PFSK-1 (cell line): ENCODE results near the gene LMO3.

Experiments
- FOXP2 ChIP-seq: optimal IDR thresholded peaks from 2 replicates; pipeline ENCODE3; 2011; ENCODE audit warnings: borderline replicate concordance, control low read depth, inconsistent platforms; ENCODE audit not compliant: insufficient read depth; ENCODE audit errors: extremely low read length, extremely low read depth
- POLR2AphosphoS5 ChIP-seq: IDR thresholded peaks from 2 replicates; pipeline ENCODE4 v1.6.1; 2012; ENCODE audit warnings: low read depth, mild to moderate bottlenecking, control low read depth, low read length, moderate library complexity
- REST ChIP-seq, 2 experiments: IDR thresholded peaks; 2 replicates each; pipeline versions ENCODE4 v1.6.1 to v1.8.0; 2011 to 2012; ENCODE audit warnings: low read depth in 2 of 2, low read length in 2 of 2, control low read depth in 1 of 2, inconsistent platforms in 1 of 2, mild to moderate bottlenecking in 1 of 2, moderate library complexity in 1 of 2; ENCODE audit not compliant: insufficient read depth in 1 of 2
- SIN3A ChIP-seq: IDR thresholded peaks from 2 replicates; pipeline ENCODE4 v1.6.1; 2012; ENCODE audit warnings: mild to moderate bottlenecking, low read length, moderate library complexity, borderline replicate concordance; ENCODE audit not compliant: insufficient read depth
- TAF1 ChIP-seq: IDR thresholded peaks from 2 replicates; pipeline ENCODE4 v1.6.1; 2012; ENCODE audit warnings: low read length, control low read depth, borderline replicate concordance; ENCODE audit not compliant: insufficient read depth

The LMO3 gene

GRCh38 chr12:16499611-16500010 lies 106.4 kb downstream of the LMO3 start:
- TF ChIP-seq SIN3A (no peak), REST (IDR thresholded peaks at IDR 0.05; ENCODE audit: insufficient read depth in 1 of 2, low read depth in 2 of 2, low read length in 2 of 2) (no peak), POLR2AphosphoS5 (no peak), TAF1 (no peak), FOXP2 (no peak)
